Measurements from ENCODE around the gene TAOK1. TPM values are rescaled to one million over a fixed set of nuclear protein-coding genes. Genes with fewer than 3 reads are reported as not detected.

The TAOK1 gene
- total RNA-seq, 4 donors from 2014 or later = 27.5 to 92.4 (median 43.6) TPM

GRCh38 chr17:29407856-29408255 is 17.7 kb downstream of the TAOK1 start:
- Histone ChIP-seq H3K36me3 (peaks cover 0 to 11% (median 0%) of the 10 kb centered on the region in 4 donors), H3K27me3 (no peaks in the 10 kb centered on the region), H3K9me3 (no peaks in the 10 kb centered on the region), H3K4me1 (peaks cover 0 to 8% (median 4%) of the 10 kb centered on the region in 4 donors), H3K27ac (no peak overlapping the region), H3K4me3 (no peak overlapping the region)
- in situ Hi-C loops (cut with MboI; ENCODE audit: low pct_ligation_motif_present in 1 of 4, low pct_unique_long_range_greater_than_20kb in 1 of 4, low sequenced_read_pairs in 3 of 4) = no loop called here
- intact Hi-C loops (cut with DNase I; ENCODE audit: low total_unique reads) = loop anchor here (10.0 kb wide), 1 partner anchor 47 kb away; no protein-coding TSS in a partner anchor
- DNase-seq = no peak
- 96% methylated on average over 2 of the region's 2 CpGs; no CpG with 5 or more reads in 1 of the 2 donors for WGBS, 2 donors (ENCODE audit: low coverage in 1 of 2)
- TF ChIP-seq POLR2A (IDR thresholded peaks at IDR 0.05) (no peak), CTCF (IDR thresholded peaks at IDR 0.05) (no peak), POLR2AphosphoS5 (IDR thresholded peaks at IDR 0.05) (no peak), EP300 (IDR thresholded peaks at IDR 0.05; ENCODE audit: low read depth) (no peak)

GRCh38 chr17:29409963-29410362 is 19.8 kb downstream of the TAOK1 start:
- Histone ChIP-seq H3K36me3 (no peaks in the 10 kb centered on the region), H3K27me3 (no peaks in the 10 kb centered on the region), H3K4me3 (no peak overlapping the region), H3K27ac (no peak overlapping the region), H3K4me1 (peaks cover 0 to 12% (median 4%) of the 10 kb centered on the region in 4 donors), H3K9me3 (no peaks in the 10 kb centered on the region)
- no peak for TF ChIP-seq CTCF (IDR thresholded peaks at IDR 0.05)
- TF ChIP-seq EP300 (IDR thresholded peaks at IDR 0.05; ENCODE audit: low read depth) = no peak
- TF ChIP-seq POLR2AphosphoS5 (IDR thresholded peaks at IDR 0.05) = no peak
- no peak for TF ChIP-seq POLR2A (IDR thresholded peaks at IDR 0.05)
- in situ Hi-C loops (cut with MboI; ENCODE audit: low pct_ligation_motif_present in 1 of 4, low pct_unique_long_range_greater_than_20kb in 1 of 4, low sequenced_read_pairs in 3 of 4) (no loop called here), intact Hi-C loops (cut with DNase I; ENCODE audit: low total_unique reads) (loop anchor here (10.0 kb wide), 1 partner anchor 45 kb away; no protein-coding TSS in a partner anchor)
- no peak for DNase-seq
- 88% methylated on average over 6 of the region's 6 CpGs for WGBS, 2 donors (ENCODE audit: low coverage in 1 of 2)

GRCh38 chr17:29412780-29413565 is 22.8 kb downstream of the TAOK1 start:
- in situ Hi-C loops (cut with MboI; ENCODE audit: low pct_ligation_motif_present in 1 of 4, low pct_unique_long_range_greater_than_20kb in 1 of 4, low sequenced_read_pairs in 3 of 4) = no loop called here
- WGBS, 2 donors (ENCODE audit: low coverage in 1 of 2) = 71 to 81% methylated on average over 5 to 7 of the region's 7 CpGs
- H3K4me1 ChIP-seq = peaks cover 0 to 12% (median 4%) of the 10 kb centered on the region in 4 donors
- intact Hi-C loops (cut with DNase I; ENCODE audit: low total_unique reads) = no loop called here
- no peaks in the 10 kb centered on the region for H3K27me3 ChIP-seq
- H3K27ac ChIP-seq = no peak overlapping the region
- TF ChIP-seq POLR2A (IDR thresholded peaks at IDR 0.05) = no peak
- TF ChIP-seq EP300 (IDR thresholded peaks at IDR 0.05; ENCODE audit: low read depth) = no peak
- TF ChIP-seq CTCF (IDR thresholded peaks at IDR 0.05) = no peak
- no peak for TF ChIP-seq POLR2AphosphoS5 (IDR thresholded peaks at IDR 0.05)
- no peak for DNase-seq
- H3K9me3 ChIP-seq = no peaks in the 10 kb centered on the region
- no peak overlapping the region for H3K4me3 ChIP-seq
- no peaks in the 10 kb centered on the region for H3K36me3 ChIP-seq

- H3K4me1 ChIP-seq = no peaks in the 10 kb centered on the region
- no peaks in the 10 kb centered on the region for H3K27me3 ChIP-seq
- no peak overlapping the region for H3K4me3 ChIP-seq
- no peak for TF ChIP-seq EP300 (IDR thresholded peaks at IDR 0.05; ENCODE audit: low read depth)
- in situ Hi-C loops (cut with MboI; ENCODE audit: low pct_ligation_motif_present in 1 of 4, low pct_unique_long_range_greater_than_20kb in 1 of 4, low sequenced_read_pairs in 3 of 4) (no loop called here), intact Hi-C loops (cut with DNase I; ENCODE audit: low total_unique reads) (no loop called here)
- no peaks in the 10 kb centered on the region for H3K9me3 ChIP-seq
- no peak overlapping the region for H3K27ac ChIP-seq
- no peak for DNase-seq
- peaks cover 0 to 5% (median 0%) of the 10 kb centered on the region in 4 donors for H3K36me3 ChIP-seq
- WGBS, 2 donors (ENCODE audit: low coverage in 1 of 2) = 43 to 79% methylated on average over 2 to 6 of the region's 6 CpGs
Measured at GRCh38 chr17:29420128-29420527, 30.0 kb downstream of the TAOK1 start.
